Activated naive CD8-positive, alpha-beta T cell treated with anti-CD3 and anti-CD28 coated beads, Interleukin-2, amount 50 U/mL, for 16 hours (primary cell): ENCODE results near the gene TNNC2.
"Not testable (repeated sequence)": the region's sequence is repeated elsewhere in the genome, so short reads cannot be mapped to it uniquely, and the experiment has no call there.

Experiments used
- DNase-seq: peaks from one replicate; pipeline ENCODE4 v3.0.0-alpha.2; 2020; ENCODE audit warnings: low read depth, low spot score

TNNC2 gene

DNA sequence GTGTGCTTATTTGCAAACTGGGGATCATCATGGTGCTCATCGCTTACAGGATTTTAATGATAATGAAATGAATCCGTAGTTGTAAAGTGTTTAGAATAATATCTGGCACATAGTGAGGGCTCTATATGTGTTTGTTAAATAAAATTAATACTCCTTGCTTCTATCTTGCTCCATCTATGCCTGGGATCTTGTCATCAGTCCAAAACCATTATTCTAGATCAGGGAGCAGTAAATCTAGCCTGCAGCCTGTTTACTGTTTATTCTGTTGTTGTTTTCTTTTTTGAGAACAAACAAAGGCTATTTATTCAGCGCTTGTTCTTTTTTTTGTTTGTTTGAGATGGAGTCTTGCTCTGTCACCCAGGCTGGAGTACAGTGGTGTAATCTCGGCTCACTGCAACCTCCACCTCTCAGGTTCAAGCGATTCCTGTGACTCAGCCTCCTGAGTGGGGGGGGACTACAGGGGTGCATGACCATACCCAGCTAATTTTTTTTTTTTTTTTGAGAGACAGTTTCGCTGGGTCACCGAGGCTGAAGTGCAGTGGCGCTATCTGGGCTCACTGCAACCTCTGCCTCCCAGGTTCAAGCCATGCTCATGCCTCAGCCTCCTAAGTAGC is 22.0 kb upstream of the TNNC2 start:
- DNase-seq: no peak

DNA sequence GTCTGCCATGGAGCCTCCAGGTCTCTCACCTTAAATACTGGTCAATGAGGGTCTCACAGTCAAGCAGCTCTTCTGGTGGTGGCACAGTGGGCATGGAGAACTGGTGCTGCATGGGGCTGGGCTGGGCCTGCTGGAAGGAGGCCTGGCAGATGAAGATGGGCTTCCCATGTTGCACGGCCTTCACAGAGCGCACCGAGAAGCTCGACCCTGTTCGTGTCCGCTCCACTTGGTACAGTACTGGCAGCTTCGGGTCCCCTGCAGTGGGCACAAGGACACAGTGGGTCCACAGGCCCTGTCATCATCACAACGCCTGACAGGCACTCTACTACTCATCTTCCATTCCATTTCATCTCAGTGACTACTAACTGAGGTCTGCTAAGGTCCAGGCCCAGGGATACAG is 21.3 kb upstream of the TNNC2 start:
- DNase-seq: no peak

DNA sequence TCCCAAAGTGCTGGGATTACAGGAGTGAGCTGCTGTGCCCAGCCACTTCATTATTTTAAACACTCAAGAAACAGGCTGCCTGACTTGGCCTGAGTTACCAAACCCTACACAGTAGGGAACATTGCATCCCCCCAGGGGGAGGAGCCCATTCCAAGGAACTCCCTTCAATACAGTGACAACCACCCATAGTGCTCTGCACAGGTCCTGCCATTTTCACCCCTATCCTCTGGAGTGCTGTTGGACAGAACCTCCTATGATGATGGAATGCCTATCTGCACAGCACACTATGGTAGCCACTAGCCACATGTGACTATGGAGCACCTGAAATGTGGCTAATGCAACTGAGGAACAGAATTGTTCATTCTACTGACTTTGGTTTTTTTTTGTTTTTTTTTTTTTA is 18.3 kb upstream of the TNNC2 start:
- DNase-seq: no peak

DNA sequence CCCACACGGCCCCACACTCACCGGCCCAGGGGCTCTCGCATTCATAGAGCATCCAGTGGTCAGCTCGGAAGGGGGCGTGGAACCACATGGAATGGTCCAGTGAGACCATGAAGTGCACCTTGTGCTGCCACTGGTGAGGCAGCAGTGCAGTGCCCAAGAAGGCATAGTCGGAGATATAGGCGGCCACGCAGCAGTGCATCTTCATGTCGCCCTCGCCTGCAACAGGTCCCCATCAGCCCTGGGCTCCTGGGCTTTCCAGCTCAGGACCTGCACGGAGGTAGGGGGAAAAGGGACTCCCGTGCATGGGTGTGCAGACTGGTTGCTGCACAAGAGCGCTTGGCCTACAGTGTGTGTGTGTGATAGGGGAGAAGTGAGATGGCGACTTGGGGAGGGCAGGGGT is 16.4 kb upstream of the TNNC2 start:
- no peak for DNase-seq

GRCh38 chr20:45842169-45842812 is 15.2 kb upstream of the TNNC2 start:
- DNase-seq: no peak

DNA sequence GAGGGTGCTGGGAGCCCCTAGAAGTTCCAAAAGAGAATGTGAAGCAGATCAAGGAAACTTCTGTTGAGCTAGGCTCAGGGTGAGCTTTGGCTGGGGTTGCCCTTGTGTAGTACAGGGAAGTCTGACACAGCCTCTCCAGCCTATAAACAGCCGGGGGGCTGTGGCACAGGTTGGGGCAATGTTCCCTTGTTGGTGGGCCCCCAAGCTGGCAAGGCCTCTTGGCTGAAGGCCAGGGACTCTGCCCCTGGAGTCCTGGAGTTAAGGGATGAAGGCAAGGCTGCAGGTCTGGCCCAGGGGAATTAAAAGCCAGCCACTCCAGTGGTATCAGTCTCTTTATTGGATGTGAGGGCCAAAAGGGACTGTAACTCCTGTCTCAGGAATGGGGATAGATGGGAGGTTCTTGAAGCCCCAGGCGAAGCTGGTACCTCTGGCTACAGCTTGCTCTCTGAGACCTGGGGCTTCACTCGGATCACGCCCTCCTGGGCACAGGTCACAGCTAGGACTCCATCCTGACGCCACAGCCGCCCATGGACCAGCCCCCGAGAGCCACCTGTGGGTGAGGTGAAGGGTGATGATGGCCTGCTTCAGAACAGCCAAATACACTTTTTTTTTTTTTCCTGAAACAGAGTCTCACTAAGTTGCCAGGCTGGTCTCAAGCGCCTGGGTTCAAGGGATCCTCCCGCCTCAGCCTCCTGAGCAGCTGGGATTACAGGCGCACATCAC is 14.5 kb upstream of the TNNC2 start:
- no peak for DNase-seq

DNA sequence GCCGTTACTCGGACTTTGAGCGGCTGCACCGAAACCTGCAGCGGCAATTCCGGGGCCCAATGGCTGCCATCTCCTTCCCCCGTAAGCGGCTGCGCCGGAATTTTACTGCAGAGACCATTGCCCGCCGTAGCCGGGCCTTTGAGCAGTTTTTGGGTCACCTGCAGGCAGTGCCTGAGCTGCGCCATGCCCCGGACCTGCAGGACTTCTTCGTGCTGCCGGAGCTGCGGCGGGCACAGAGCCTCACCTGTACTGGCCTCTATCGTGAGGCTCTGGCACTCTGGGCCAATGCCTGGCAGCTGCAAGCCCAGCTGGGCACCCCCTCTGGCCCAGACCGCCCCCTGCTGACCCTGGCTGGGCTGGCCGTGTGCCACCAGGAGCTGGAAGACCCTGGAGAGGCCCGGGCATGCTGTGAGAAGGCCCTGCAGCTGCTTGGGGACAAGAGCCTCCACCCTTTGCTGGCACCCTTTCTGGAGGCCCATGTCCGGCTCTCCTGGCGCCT is 13.6 kb upstream of the TNNC2 start:
- DNase-seq: no peak

- DNase-seq: no peak
Observed at GRCh38 chr20:45836841-45837240, 9.7 kb upstream of the TNNC2 start.

DNA sequence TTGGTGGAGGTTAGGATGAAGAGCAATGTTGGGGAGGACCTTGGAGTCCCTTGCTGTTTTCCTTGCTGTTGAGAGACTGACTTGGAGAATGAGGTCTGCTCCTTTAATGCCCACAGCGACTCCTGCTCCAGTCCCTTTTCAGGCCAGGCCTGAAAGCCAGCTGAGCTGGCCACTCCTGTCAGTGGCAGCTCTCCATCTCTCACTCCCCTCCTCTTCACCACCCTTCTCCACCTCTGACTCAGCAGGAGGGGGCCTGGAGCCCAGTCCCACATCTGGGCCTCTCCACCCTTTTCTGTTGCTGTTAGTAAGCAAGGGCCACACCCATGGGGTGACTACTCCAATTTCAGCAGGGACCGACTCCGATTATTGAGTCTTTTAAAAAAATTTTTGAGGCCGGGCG is 8.7 kb upstream of the TNNC2 start:
- DNase-seq: no peak

DNA sequence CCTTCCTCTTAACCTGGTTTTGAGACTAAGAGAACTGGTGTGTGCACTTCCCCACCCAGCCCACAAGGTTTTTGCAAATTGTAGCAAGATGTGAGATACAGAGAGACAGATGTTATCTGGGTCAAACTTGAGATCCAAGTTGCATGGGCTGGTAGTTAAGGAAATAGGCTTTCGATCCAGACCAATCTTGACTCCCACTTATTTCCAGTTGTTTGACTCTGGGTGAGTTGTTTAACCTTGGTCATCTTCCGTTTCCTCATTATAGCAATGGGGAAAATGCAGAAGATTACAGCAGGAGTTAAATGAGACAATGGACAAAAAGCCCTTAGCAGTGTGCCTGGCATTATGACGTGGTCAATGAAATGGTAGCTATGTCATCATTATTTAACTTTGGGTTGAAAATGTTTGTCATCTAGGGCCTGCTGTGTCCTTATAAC is 8.2 kb upstream of the TNNC2 start:
- DNase-seq: no peak

DNA sequence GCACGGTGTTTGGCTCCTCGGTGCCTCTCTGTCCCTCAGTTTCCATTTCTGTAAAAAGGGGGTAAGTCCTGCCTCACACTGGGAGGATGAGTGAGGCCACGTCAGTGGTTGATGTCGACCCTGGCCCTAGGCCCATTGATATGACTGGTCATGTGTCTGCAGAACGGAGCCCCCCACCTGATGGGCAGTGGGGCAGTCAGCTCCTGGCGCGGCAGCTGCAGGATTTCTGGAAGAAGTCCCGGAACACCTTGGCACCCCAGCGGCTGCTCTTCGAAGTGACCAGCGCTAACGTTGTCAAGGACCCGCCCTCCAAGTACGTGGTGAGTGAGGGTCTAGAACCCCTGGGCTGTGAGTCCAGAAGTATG is 7.7 kb upstream of the TNNC2 start:
- no peak for DNase-seq

DNA sequence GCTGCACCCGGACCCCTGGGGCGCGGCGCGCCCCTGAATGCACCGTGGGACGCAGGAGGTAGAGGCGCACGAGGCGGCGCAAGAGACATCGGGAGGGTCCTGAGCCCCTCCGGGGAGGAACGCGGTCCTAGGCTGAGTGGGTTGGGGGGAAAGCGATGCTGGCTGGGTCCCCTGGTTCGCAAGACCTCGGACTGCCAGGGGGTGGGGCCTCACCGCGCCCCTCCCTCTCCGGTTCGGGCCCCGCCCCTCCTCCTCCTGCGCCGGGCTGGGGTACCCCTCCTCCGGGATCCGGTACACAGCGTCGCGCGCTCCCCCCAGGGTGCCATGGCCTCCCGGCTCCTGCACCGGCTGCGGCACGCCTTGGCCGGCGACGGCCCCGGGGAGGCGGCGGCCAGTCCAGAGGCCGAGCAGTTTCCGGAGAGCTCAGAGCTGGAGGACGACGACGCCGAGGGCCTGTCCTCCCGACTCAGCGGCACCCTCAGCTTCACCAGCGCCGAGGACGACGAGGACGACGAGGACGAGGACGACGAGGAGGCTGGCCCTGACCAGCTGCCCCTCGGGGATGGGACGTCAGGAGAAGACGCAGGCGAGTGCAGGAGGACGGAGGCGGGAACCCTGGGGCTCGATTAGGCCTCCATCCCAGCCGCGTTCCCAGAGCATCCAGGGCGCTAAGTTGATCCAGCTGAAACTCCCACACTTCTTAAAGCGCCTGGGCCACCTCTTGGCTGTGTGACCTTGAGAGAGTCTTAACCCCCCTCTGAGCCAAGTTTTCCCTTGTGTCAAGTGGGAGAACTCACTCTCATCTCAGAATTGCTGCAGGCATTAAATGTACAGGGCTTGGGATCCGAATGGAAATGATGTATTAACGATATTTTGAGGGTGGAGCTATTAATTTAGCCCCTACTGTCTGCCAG is 7.0 kb upstream of the TNNC2 start:
- DNase-seq: no peak

DNA sequence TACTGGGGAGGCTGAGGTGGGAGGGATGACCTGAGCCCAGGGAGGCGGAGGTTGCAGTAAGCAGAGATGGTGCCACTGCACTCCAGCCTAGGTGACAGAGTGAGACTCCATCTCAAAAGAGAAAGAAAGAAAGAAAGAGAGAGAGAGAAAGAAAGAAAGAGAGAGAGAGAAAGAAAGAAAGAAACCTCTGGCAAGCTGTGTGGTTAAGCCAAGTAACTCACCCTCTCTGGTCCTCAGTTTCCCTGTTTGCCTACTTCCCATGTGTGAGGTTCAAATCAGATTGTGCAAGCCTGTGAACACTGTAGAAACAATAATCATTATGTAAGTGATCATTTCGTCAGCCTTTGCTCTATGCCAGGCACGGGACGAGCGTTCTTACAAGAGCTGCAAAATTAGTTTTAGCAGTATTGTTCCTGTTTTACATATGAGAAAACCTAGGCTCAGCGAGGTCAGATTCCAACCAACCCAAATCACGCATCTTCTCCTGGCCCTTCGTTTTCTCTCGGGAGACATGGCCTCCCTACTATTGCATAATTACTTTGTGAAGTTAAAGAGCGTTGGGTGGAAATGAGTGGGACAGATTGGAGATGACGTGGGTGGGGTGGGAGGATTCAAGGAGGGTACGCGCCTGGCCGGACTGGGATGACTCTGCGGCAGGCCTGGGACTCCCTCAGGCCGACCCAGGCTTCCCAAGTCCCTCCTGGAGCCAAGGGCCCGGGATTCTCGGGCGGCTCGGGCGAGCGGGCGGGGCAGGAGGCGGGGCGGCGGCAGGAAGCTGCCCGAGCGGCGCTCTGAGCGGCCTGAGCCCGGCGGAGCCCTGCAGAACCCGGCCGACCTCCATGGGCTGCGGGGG is 6.1 kb upstream of the TNNC2 start, which contains the start of gene SNX21:
TSS of gene SNX21 (plus strand) at position 770 of the 853 bp plus-strand sequence. CDS start 121 bp downstream, outside the sequence.
- DNase-seq: no peak

- no peak for DNase-seq
Observed at GRCh38 chr20:45832619-45833018, 5.5 kb upstream of the TNNC2 start.

DNA sequence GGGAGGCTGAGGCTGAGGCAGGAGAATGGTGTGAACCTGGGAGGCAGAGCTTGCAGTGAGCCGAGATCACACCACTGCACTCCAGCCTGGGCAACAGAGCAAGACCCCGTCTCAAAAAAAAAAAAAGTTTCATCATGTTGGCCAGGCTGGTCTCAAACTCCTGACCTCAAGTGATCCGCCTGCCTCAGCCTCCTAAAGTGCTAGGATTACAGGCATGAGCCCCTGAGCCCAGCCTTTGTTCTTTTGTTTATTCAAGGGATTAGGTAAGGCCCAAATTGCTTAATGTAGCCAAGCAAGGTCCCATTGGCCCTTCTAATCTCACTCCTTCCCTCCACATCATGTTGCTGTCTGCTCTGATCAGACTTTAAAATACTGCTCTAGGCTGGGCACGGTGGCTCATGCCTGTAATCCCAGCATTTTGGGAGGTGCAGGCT is 2.6 kb upstream of the TNNC2 start:
- DNase-seq: not testable (repeated sequence)

DNA sequence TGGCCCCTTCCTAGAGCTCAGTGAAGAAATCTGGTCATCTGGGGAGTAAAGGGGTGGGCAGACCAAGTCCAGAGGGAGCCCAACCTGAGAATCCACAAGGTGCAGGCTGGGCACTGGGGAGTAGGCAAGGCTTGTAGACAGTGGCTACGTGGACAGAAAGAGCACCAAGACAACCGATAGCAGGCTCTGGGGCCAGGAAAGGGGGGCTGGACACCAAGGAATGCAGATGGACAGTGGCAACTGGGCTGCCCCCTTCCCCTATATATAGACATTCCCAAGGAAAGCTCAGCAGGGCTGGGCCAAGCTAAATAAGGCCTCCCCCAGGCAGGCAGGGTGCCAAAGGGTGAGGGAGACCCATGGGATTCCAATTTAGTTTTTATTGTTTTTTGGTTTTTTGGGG is 1.5 kb upstream of the TNNC2 start:
- DNase-seq: no peak

DNA sequence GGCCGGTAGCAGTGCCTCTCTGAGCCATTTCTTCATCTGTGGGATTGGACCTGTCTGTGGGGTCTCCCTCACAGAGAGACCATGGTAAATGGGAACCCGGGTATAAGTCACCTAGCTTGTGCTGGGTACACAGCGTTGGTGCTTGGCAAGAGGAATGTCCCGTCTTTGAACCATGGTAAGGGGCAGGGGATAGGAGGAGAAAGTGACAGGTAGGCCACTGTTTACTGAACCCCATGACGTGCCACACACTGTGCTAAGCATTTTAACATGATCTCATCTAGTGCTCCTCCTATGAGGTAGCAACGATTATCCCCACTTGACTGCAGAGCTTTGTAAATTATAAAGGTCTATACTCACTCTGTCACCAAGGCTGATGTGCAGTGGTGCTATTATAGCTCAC is 600 bp upstream of the TNNC2 start:
- DNase-seq: no peak

DNA sequence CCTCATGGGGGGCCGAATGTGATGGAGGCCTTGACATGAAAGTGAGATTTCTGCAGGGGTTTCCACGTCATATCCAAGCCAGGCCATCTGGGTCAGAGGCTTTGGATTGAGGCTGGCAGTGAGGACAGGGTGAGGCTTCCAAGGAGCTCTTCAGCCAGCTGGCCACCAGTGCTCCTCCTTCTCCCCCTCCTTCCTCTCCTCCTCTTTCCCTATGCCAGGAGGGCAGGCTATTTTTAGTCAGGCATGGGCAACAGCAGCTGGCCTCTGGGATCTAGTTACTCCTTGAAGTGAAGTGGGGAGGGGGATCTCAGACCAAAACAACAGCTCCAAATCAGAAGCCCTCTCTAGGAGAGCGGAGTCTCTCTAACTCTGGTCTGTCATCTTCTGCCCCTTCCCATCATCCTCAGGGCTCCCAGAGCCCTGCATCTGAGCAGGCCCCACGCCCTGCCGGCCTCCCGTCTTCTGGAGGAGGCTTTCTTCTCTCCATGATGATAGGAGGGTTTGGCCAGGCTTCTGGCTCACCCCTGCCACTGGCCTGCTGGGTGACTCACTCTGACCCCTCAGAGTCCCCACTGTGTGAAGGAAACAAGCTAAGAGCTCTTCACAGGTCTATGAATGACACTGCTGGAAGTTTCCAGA is 612 bp downstream of the TNNC2 start:
- no peak for DNase-seq

DNA sequence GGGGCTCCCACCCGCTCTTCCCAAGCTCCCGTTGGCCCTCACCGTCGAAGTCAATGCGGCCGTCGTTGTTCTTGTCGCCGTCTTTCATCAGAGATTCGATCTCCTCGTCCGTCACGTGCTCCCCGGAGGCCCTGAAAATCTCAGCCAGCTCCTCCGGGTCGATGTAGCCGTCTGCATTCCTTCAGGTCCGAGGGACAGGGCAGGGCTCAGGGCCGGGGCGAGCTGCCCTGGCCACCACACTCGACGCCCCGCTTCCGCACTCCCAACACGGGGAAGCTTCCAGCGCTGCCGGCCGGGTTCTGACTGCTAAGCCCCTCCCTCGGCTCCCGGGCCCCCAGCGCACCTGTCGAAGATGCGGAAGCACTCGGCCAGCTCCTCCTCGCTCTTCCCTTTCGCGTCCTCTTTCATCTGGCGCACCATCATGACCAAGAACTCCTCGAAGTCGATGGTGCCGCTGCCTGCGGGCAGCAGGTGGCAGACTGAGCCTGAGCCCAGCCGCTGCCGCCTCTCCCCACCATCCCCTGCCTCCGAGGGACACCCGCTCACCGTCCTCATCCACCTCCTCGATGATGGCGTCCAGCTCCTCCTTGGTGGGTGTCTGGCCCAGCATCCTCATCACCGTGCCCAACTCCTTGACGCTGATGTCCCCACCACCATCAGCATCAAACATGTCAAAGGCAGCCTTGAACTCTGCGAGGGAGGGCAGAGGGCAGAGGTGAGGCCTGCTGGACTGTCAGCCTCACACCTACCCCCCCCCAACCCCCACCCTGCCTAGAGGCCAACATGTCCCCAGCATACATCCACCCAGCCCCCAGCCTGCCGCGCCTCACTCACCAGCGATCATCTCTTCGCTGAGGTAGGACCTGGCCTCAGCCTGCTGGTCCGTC is 2.9 kb downstream of the TNNC2 start:
- peak; percentile 11 for DNase-seq
